ENCODE measurements around the gene MSL2. TPM values are rescaled to one million over a fixed set of nuclear protein-coding genes. Genes with fewer than 3 reads are reported as not detected.
A peak's percentile ranks its signal among the peaks of the same experiment; 100 is the strongest.
"Not testable (repeated sequence)": the region's sequence is repeated elsewhere in the genome, so short reads cannot be mapped to it uniquely, and the experiment has no call there.

Gene MSL2
- total RNA-seq, 2 experiments from 2014 or later = 27.1 to 55.6 TPM

- H2AFZ ChIP-seq (ENCODE audit: low read length) = peak overlapping the region; percentile 73; the same call in 1 of the 2 replicates
- peaks cover 14% of the 10 kb centered on the region for H3K4me1 ChIP-seq (ENCODE audit: insufficient read depth, low read length, poor library complexity, severe bottlenecking)
- BruUV-seq (replicated peaks); H3K9me3 ChIP-seq (ENCODE audit: low read length); H3K9me2 ChIP-seq (ENCODE audit: insufficient read depth, low read length); CTCF ChIA-PET (ENCODE audit: unreplicated experiment); intact Hi-C loops (cut with micrococcal nuclease; ENCODE audit: unreplicated experiment); DNase-seq (ENCODE audit: low spot score); H3K27ac ChIP-seq (ENCODE audit: low read depth, low read length, poor library complexity, severe bottlenecking): not testable (repeated sequence)
- H3K4me3 ChIP-seq (ENCODE audit: low read depth, low read length, poor library complexity, severe bottlenecking) = peak overlapping the region; percentile 91
- peak overlapping the region; percentile 87 for H3K4me2 ChIP-seq (ENCODE audit: low read length)
- peaks cover 17% of the 10 kb centered on the region for H3K36me3 ChIP-seq (ENCODE audit: insufficient read depth, low read length)
- POLR2A ChIA-PET = interaction anchor here (0.6 to 4.1 kb wide), 12 partner anchors 8 to 96 kb away, joined by 3 to 73 read pairs (median 6); partner anchors contain the start of gene PCCB
- peaks cover 17% of the 10 kb centered on the region for H4K20me1 ChIP-seq (ENCODE audit: insufficient read depth, low read length)
- peaks cover 33% of the 10 kb centered on the region for H3K79me2 ChIP-seq (ENCODE audit: insufficient read depth, low read depth, low read length)
These were observed 2.4 kb upstream of the MSL2 start for GRCh38 chr3:136198462-136199078.

GRCh38 chr3:136197159-136197793 is 1.1 kb upstream of the MSL2 start:
- H3K36me3 ChIP-seq (ENCODE audit: insufficient read depth, low read length) = peaks cover 30% of the 10 kb centered on the region
- TF ChIP-seq EZH2phosphoT487 (IDR thresholded peaks at IDR 0.05; ENCODE audit: borderline replicate concordance, low read depth, low read length) (no peak), CTCF (conservative IDR thresholded peaks at IDR 0.05; ENCODE audit: low read length) (no peak)
- ChIA-PET POLR2A (interaction anchor here (0.5 to 4.1 kb wide), 35 partner anchors 9 to 817 kb away, joined by 3 to 73 read pairs (median 4); partner anchors contain the start of genes NCK1, PCCB and STAG1), CTCF (ENCODE audit: unreplicated experiment) (interaction anchor here (0.9 to 1.8 kb wide), 2 partner anchors 51 to 53 kb away, joined by 4 to 7 read pairs; partner anchors contain the start of gene PCCB)
- intact Hi-C loops (cut with micrococcal nuclease; ENCODE audit: unreplicated experiment) = no loop called here
- H4K20me1 ChIP-seq (ENCODE audit: insufficient read depth, low read length) = peaks cover 30% of the 10 kb centered on the region
- peak overlapping the region; percentile 91 for H3K27ac ChIP-seq (ENCODE audit: low read depth, low read length, poor library complexity, severe bottlenecking)
- peak; percentile 40 for DNase-seq (ENCODE audit: low spot score)
- peak overlapping the region; percentile 91 for H3K4me3 ChIP-seq (ENCODE audit: low read depth, low read length, poor library complexity, severe bottlenecking)
- H3K9me2 ChIP-seq (ENCODE audit: insufficient read depth, low read length) = no peaks in the 10 kb centered on the region
- peaks cover 14% of the 10 kb centered on the region for H3K4me1 ChIP-seq (ENCODE audit: insufficient read depth, low read length, poor library complexity, severe bottlenecking)
- peaks cover 46% of the 10 kb centered on the region for H3K79me2 ChIP-seq (ENCODE audit: insufficient read depth, low read depth, low read length)
- TSS peak; percentile 76 for BruUV-seq (replicated peaks)
- peak overlapping the region; percentile 87 for H3K4me2 ChIP-seq (ENCODE audit: low read length)
- H3K9me3 ChIP-seq (ENCODE audit: low read length) = peaks cover 5% of the 10 kb centered on the region; the same call in 1 of the 2 replicates
- peak overlapping the region; percentile 73; the same call in 1 of the 2 replicates for H2AFZ ChIP-seq (ENCODE audit: low read length)

DNA sequence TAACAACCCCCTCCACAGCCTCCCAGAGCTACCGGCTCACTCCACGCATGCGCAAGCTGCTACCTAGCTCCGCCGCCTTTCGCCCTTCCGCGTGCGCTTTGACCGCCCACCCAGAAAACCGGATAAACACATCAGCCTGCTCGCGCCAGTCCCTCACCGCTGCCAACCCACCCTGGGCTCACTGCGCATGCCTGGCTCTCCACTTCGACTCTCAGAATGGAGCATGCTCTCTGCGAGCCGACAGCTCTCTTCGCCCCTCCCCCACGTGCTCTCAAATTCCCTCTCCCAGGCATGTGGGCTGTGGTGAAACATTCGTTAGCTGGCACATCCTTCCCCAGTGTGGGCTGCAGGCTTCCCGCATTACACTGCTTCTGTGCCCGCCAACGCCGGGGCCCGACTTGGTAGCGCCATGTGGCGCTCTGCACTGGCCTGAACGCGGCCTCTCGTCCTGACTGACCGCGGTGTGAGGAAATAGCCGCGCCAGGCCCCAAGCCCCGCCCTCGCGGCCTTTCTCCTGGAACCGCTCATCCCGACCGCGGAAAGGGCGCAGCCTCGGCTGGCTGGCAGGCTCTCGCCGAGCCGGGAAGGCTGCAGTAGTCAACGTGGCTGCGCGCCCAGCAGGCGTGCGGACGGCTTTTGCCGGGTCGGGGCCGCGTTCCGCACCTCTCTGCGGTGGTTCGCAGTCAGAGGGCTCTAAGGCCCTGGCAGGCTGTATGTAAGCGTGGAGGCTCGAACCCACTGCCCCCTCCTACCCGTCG is 445 bp upstream of the MSL2 start:
- H3K9me2 ChIP-seq (ENCODE audit: insufficient read depth, low read length) = no peaks in the 10 kb centered on the region
- peak overlapping the region; percentile 91 for H3K4me3 ChIP-seq (ENCODE audit: low read depth, low read length, poor library complexity, severe bottlenecking)
- H4K20me1 ChIP-seq (ENCODE audit: insufficient read depth, low read length) = peaks cover 35% of the 10 kb centered on the region
- POLR2A ChIA-PET = interaction anchor here (0.6 to 4.1 kb wide), 33 partner anchors 8 to 818 kb away, joined by 3 to 73 read pairs (median 4); partner anchors contain the start of genes NCK1, PCCB and STAG1
- DNase-seq (ENCODE audit: low spot score) = peak; percentile 100
- TF ChIP-seq CTCF (conservative IDR thresholded peaks at IDR 0.05; ENCODE audit: low read length) = no peak
- no peak for TF ChIP-seq EZH2phosphoT487 (IDR thresholded peaks at IDR 0.05; ENCODE audit: borderline replicate concordance, low read depth, low read length)
- peaks cover 5% of the 10 kb centered on the region; the same call in 1 of the 2 replicates for H3K9me3 ChIP-seq (ENCODE audit: low read length)
- H3K79me2 ChIP-seq (ENCODE audit: insufficient read depth, low read depth, low read length) = peaks cover 53% of the 10 kb centered on the region
- peak overlapping the region; percentile 73; the same call in 1 of the 2 replicates for H2AFZ ChIP-seq (ENCODE audit: low read length)
- H3K4me2 ChIP-seq (ENCODE audit: low read length) = peak overlapping the region; percentile 87
- H3K36me3 ChIP-seq (ENCODE audit: insufficient read depth, low read length) = peaks cover 36% of the 10 kb centered on the region
- peak overlapping the region; percentile 91 for H3K27ac ChIP-seq (ENCODE audit: low read depth, low read length, poor library complexity, severe bottlenecking)
- peaks cover 18% of the 10 kb centered on the region for H3K4me1 ChIP-seq (ENCODE audit: insufficient read depth, low read length, poor library complexity, severe bottlenecking)
- CTCF ChIA-PET (ENCODE audit: unreplicated experiment) = interaction anchor here (0.6 to 1.8 kb wide), 3 partner anchors 40 to 54 kb away, joined by 3 to 15 read pairs (median 7); partner anchors contain the start of gene PCCB
- no TSS peak for BruUV-seq (replicated peaks)
- intact Hi-C loops (cut with micrococcal nuclease; ENCODE audit: unreplicated experiment) = loop anchor here (1.0 kb wide), 2 partner anchors 556 to 666 kb away; partner anchors contain the start of genes NCK1 and STAG1

All from OCI-LY7 (cell line).